ENCODE results near the gene NAA20. TPM values are rescaled to one million over a fixed set of nuclear protein-coding genes. Genes with fewer than 3 reads are reported as not detected.

Gene NAA20
- total RNA-seq, 1 donor from 2014 or later, result 76.0 TPM

DNA sequence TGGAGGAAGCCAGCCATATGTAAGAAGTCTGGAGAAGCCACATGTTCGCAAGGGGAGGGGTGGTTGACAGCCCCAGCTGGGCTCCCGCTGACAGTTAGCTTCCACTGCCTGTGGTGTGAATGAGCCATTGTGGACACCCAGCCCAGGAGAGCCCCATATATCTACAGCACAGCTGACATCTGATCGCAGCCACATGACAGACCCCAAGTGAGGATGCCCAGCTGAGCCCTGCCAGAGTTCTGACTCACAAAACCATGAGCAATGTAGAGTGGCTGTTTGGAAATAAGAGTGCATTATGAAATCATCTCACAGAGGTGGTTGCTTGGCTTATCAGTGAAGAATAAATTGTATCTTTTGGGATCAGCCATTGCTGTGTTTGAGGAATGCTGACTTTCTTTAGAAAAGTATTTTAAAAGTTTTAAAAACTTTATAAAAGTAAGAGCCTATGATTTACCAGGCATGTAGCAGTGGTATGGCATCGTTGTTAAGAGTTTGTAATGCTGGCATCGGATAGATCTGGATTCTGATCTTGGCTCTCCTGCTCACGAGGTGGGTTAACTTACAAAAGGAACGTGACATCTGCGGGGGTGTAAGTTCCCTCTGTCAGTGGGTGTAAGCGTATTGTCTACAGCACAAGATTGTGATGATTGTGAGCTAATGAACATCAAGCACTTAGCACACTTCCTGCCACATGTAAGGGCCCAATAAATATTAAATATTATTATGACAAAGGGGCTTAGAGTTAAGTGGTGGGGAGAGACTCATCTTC is 59.3 kb downstream of the NAA20 start:
- no peak for DNase-seq (ENCODE audit: low spot score)
- Mint-ChIP-seq H3K4me1 (ENCODE audit: low read depth) (no peaks in the 10 kb centered on the region), H3K27me3 (ENCODE audit: low read depth) (peaks cover 16% of the 10 kb centered on the region), H3K4me3 (ENCODE audit: low read depth) (no peak overlapping the region), H3K27ac (no peak overlapping the region), H3K9me3 (no peaks in the 10 kb centered on the region), H3K36me3 (ENCODE audit: low read depth) (no peaks in the 10 kb centered on the region)
- intact Hi-C loops (cut with micrococcal nuclease), result no loop called here

DNA sequence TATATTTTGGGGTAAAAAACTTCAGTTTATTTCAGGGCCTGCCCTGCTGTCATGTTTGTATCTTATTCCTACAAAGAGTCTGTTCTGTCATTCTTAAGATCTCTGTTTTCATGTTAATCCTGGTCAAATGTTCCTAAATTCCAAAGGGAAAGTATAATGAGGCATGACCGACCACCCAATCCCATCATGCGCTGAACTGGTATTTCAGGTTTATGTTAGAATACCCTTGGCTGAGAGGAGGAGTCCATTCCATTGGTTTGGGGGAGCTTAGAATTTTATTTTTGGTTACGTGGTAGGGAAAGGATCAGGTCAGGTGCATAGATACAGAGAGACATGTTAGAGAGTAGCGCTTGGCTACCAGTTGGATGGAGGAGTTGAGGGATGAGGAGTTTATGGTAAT is 60.9 kb downstream of the NAA20 start:
- Mint-ChIP-seq H3K9me3 (no peaks in the 10 kb centered on the region), H3K27me3 (ENCODE audit: low read depth) (peaks cover 20% of the 10 kb centered on the region), H3K27ac (no peak overlapping the region), H3K4me3 (ENCODE audit: low read depth) (no peak overlapping the region), H3K4me1 (ENCODE audit: low read depth) (no peaks in the 10 kb centered on the region), H3K36me3 (ENCODE audit: low read depth) (no peaks in the 10 kb centered on the region)
- no peak for DNase-seq (ENCODE audit: low spot score)
- intact Hi-C loops (cut with micrococcal nuclease), result no loop called here

DNA sequence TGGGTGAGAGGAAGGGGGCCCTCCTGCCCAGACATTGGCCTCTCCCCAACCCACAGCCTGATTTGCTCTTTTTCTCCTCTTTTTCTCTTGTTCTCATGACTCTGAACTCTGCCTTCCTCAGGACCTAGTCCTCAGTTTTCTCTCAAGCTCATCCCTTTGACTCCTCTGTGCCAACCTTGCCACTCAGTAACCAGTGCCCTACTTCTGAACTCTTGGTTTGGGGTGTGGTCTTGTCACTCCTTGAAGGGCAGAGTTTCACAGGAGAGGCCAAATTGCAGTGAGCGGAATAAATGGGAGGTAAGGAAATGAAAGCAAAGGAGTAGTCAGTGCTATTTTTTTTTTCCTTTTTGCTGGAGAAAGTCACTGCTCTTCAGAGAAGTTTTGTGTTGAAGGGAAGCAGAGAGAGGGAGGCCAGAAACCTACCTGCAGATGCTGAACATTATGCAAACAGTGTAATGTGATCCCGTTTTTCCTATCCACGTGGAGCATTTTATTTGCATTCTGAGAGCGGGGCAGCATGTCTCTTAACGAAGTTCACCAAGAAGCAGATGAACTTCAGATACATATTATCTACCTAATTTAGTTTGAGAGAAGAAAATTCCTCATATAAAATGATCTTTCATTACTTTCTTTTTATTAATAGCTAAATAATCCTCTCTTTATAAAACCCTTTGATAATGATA is 62.1 kb downstream of the NAA20 start:
- intact Hi-C loops (cut with micrococcal nuclease), result no loop called here
- no peak for DNase-seq (ENCODE audit: low spot score)
- peaks cover 20% of the 10 kb centered on the region for H3K27me3 Mint-ChIP-seq (ENCODE audit: low read depth)
- H3K4me1 Mint-ChIP-seq (ENCODE audit: low read depth), result peaks cover 2% of the 10 kb centered on the region
- H3K36me3 Mint-ChIP-seq (ENCODE audit: low read depth), result no peaks in the 10 kb centered on the region
- no peak overlapping the region for H3K27ac Mint-ChIP-seq
- no peak overlapping the region for H3K4me3 Mint-ChIP-seq (ENCODE audit: low read depth)
- H3K9me3 Mint-ChIP-seq, result no peaks in the 10 kb centered on the region

Other genes starting within 250 kb of the NAA20 start
- gene CRNKL1, start 35.1 kb downstream of the NAA20 start, total RNA-seq, result 19.3 and 20.1 TPM in 2 replicates
- 0.32 TPM in 1 of 2 replicates, not detected in the other for gene CFAP61, start 35.2 kb downstream of the NAA20 start, total RNA-seq